ENCODE data around the gene EN2. TPM values are rescaled to one million over a fixed set of nuclear protein-coding genes. Genes with fewer than 3 reads are reported as not detected.

Gene EN2
- total RNA-seq (2021) (not detected in 2 replicates), Bru-seq, nascent RNA (not detected), BruChase-seq, experiment 1, labeled RNA remaining after a 2-hour chase (not detected), BruChase-seq, experiment 2, labeled RNA remaining after a 6-hour chase (not detected)
- long read RNA-seq: 0 reads

DNA sequence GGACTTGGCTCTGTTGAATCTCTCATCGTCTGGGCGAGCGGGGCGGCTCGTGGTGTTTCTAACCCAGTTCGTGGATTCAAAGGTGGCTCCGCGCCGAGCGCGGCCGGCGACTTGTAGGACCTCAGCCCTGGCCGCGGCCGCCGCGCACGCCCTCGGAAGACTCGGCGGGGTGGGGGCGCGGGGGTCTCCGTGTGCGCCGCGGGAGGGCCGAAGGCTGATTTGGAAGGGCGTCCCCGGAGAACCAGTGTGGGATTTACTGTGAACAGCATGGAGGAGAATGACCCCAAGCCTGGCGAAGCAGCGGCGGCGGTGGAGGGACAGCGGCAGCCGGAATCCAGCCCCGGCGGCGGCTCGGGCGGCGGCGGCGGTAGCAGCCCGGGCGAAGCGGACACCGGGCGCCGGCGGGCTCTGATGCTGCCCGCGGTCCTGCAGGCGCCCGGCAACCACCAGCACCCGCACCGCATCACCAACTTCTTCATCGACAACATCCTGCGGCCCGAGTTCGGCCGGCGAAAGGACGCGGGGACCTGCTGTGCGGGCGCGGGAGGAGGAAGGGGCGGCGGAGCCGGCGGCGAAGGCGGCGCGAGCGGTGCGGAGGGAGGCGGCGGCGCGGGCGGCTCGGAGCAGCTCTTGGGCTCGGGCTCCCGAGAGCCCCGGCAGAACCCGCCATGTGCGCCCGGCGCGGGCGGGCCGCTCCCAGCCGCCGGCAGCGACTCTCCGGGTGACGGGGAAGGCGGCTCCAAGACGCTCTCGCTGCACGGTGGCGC lies at the start of gene EN2:
TSS of gene EN2 (plus strand) at position 19 of the 767 bp plus-strand sequence. CDS start at position 268, 249 bp downstream.
- TF ChIP-seq EZH2 (IDR thresholded peaks at IDR 0.05; ENCODE audit: low read depth): no peak
- TF ChIP-seq, protein P1, sequence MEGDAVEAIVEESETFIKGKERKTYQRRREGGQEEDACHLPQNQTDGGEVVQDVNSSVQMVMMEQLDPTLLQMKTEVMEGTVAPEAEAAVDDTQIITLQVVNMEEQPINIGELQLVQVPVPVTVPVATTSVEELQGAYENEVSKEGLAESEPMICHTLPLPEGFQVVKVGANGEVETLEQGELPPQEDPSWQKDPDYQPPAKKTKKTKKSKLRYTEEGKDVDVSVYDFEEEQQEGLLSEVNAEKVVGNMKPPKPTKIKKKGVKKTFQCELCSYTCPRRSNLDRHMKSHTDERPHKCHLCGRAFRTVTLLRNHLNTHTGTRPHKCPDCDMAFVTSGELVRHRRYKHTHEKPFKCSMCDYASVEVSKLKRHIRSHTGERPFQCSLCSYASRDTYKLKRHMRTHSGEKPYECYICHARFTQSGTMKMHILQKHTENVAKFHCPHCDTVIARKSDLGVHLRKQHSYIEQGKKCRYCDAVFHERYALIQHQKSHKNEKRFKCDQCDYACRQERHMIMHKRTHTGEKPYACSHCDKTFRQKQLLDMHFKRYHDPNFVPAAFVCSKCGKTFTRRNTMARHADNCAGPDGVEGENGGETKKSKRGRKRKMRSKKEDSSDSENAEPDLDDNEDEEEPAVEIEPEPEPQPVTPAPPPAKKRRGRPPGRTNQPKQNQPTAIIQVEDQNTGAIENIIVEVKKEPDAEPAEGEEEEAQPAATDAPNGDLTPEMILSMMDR (conservative IDR thresholded peaks at IDR 0.05): no peak
- H3K4me3 ChIP-seq: no peak within 1 kb of the TSS
- H3K27me3 ChIP-seq (ENCODE audit: insufficient read depth, low read depth): peaks cover 72% of the 10 kb centered on the region
- H3F3A ChIP-seq (ENCODE audit: insufficient read depth, low read depth): no peaks in the 10 kb centered on the region
- H3K9me3 ChIP-seq (ENCODE audit: insufficient read depth, low read depth): no peaks in the 10 kb centered on the region
- no peaks in the 10 kb centered on the region for H3K9me2 ChIP-seq (ENCODE audit: insufficient read depth)
- H3K36me3 ChIP-seq (ENCODE audit: low read depth): no peaks in the 10 kb centered on the region
- intact Hi-C loops (cut with micrococcal nuclease; ENCODE audit: unreplicated experiment): no loop called here
- POLR2A ChIA-PET (ENCODE audit: unreplicated experiment): no interaction called here
- H3K27ac ChIP-seq: no peak within 1 kb of the TSS
- no peak within 1 kb of the TSS for H3K4me2 ChIP-seq
- no peaks in the 10 kb centered on the region for H4K20me1 ChIP-seq (ENCODE audit: insufficient read depth)
- DNase-seq: no peak
- H3K4me1 ChIP-seq (replicated peaks; ENCODE audit: insufficient read depth): no peaks in the 10 kb centered on the region
- no peak within 1 kb of the TSS for H2AFZ ChIP-seq
- BruUV-seq (replicated peaks): no TSS peak
- H3K79me2 ChIP-seq (ENCODE audit: low read depth): no peaks in the 10 kb centered on the region
- CTCF ChIA-PET: no interaction called here

DNA sequence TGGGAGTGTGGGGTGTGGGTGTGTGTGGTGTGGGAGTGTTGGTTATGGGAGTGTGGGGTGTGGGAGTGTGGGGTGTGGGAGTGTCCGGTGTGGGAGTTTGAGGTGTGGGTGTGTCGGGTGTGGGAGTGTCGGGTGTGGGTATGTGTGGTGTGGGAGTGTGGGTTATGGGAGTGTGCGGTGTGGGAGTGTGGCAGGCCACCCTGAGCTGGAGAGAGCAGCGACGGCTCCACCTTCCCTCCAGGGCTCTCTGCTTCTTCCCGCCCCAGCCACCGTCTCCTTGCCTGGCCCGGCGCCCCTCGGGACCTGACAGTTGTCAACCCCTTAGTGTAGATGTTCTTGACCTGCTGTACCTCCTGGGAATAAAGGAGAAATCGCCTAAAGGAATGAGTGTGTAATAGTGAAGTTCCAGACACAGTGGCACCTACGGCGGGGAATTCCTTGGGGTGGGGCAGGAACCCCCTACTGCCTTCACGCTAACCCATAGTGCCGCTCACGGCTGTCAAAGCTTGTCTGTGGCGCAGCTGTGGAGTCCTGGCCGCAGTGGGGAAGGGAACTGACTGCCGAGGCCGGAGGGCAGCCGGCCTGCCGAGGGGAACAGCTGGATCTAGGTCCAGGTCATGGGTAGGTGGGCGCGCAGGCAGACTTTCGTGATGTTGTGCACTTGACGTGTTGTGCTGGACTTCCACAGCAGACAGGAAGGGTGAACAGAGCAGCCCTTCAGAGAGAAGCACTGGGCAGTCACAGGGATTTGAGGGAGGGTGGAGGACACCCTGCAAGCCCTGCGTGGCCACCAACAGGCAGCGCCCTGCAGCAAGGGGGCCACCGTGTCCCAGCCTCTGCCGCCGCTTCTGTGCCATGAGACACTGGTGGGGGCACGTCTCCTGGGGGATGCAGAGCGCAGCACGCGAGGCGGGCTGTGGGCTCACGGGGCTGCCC lies 49.0 kb upstream of the EN2 start:
- no TSS peak for BruUV-seq (replicated peaks)
- H3K27ac ChIP-seq: no peak overlapping the region
- H4K20me1 ChIP-seq (ENCODE audit: insufficient read depth): no peaks in the 10 kb centered on the region
- no peaks in the 10 kb centered on the region for H3K36me3 ChIP-seq (ENCODE audit: low read depth)
- no peak for DNase-seq
- peaks cover 81% of the 10 kb centered on the region for H3K27me3 ChIP-seq (ENCODE audit: insufficient read depth, low read depth)
- H3K9me2 ChIP-seq (ENCODE audit: insufficient read depth): no peaks in the 10 kb centered on the region
- no peaks in the 10 kb centered on the region for H3K9me3 ChIP-seq (ENCODE audit: insufficient read depth, low read depth)
- H3K4me2 ChIP-seq: no peak overlapping the region
- no peaks in the 10 kb centered on the region for H3K4me1 ChIP-seq (replicated peaks; ENCODE audit: insufficient read depth)
- ChIA-PET CTCF (no interaction called here), POLR2A (ENCODE audit: unreplicated experiment) (no interaction called here)
- no peak overlapping the region for H3K4me3 ChIP-seq
- no peaks in the 10 kb centered on the region for H3K79me2 ChIP-seq (ENCODE audit: low read depth)
- no peaks in the 10 kb centered on the region for H3F3A ChIP-seq (ENCODE audit: insufficient read depth, low read depth)
- intact Hi-C loops (cut with micrococcal nuclease; ENCODE audit: unreplicated experiment): no loop called here
- H2AFZ ChIP-seq: no peak overlapping the region
- TF ChIP-seq, protein P1 (conservative IDR thresholded peaks at IDR 0.05): no peak
- TF ChIP-seq EZH2 (IDR thresholded peaks at IDR 0.05; ENCODE audit: low read depth): no peak

DNA sequence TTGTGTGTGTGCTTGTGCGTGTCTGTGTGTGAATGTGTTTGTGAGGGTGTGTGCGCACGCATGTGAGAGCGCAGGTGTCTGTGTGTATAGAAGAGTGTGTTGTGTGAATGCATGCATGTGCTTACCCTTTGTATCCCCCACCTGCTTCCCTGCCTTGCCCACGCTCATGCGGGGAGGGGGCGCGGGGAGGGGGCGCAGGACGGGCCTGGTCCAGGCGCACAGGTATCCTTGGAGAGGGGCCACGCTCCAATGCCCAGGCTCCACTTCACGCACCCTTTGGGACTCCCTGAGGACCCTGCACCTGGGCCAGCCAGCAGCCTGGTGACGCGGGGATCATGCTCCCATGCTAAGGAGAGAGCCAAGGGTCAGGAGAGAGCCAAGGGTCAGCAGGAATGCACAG lies 47.9 kb upstream of the EN2 start:
- Histone ChIP-seq H2AFZ (no peak overlapping the region), H3K27me3 (ENCODE audit: insufficient read depth, low read depth) (peaks cover 81% of the 10 kb centered on the region), H3K4me3 (no peak overlapping the region), H3F3A (ENCODE audit: insufficient read depth, low read depth) (no peaks in the 10 kb centered on the region), H3K9me3 (ENCODE audit: insufficient read depth, low read depth) (no peaks in the 10 kb centered on the region), H3K4me2 (no peak overlapping the region), H3K9me2 (ENCODE audit: insufficient read depth) (no peaks in the 10 kb centered on the region), H4K20me1 (ENCODE audit: insufficient read depth) (no peaks in the 10 kb centered on the region), H3K27ac (no peak overlapping the region), H3K4me1 (replicated peaks; ENCODE audit: insufficient read depth) (no peaks in the 10 kb centered on the region), H3K36me3 (ENCODE audit: low read depth) (no peaks in the 10 kb centered on the region), H3K79me2 (ENCODE audit: low read depth) (no peaks in the 10 kb centered on the region)
- no peak for DNase-seq
- ChIA-PET CTCF (no interaction called here), POLR2A (ENCODE audit: unreplicated experiment) (no interaction called here)
- TF ChIP-seq EZH2 (IDR thresholded peaks at IDR 0.05; ENCODE audit: low read depth): no peak
- TF ChIP-seq, protein P1 (conservative IDR thresholded peaks at IDR 0.05): no peak
- intact Hi-C loops (cut with micrococcal nuclease; ENCODE audit: unreplicated experiment): no loop called here
- no TSS peak for BruUV-seq (replicated peaks)
